ENCODE measurements around the gene GAS2L1.

GAS2L1 gene

DNA sequence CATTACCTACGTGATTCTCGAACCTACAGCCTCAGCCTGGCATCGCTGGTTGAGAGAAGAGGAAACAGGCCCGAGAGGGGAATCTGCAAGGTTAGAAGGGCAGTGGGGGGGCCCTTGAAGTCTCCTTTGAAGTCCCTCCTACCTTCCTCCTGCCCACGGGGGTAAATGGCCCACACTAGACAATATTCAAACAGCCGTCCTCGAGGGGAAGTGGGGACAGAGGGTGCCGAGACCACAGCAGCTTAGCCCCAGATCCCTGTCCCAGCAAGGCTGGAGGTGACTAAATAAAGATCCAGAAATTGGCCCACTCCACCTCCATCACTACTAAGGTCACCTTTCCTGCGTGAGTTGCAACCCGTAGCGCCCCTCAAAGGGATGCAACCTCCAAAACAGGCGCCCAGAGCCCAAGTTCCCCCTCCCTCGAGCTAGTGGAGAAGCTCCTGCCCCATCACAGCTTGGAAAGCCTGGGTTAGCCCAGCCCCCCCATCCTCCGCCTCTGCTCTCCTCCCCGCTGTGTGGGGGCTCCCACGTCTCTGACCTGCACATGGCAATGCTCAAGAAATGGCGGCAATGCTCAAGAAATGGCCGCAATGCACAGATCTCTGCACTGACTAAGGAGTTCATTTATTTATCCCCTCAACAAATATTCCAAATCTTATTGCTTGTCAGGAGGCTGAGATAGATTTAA lies 9.8 kb downstream of the GAS2L1 start:
- H2BK12ac ChIP-seq (ENCODE audit: low read length in 2 of 2), result no peak overlapping the region
- peaks cover 31 to 45% of the 10 kb centered on the region in 2 experiments for H3K27me3 ChIP-seq (ENCODE audit: control insufficient read depth in 1 of 2, insufficient read depth in 1 of 2, low read length in 2 of 2)
- WGBS, result 73% methylated on average over 17 of the region's 18 CpGs
- no peak overlapping the region for H2AFZ ChIP-seq (ENCODE audit: low read depth, low read length)
- H2BK5ac ChIP-seq (ENCODE audit: low read depth, low read length, poor library complexity, severe bottlenecking), result no peak overlapping the region
- peaks cover 4 to 24% of the 10 kb centered on the region in 2 experiments for H3K36me3 ChIP-seq (ENCODE audit: control insufficient read depth in 1 of 2, insufficient read depth in 2 of 2, low read depth in 1 of 2, low read length in 2 of 2)
- H3K14ac ChIP-seq (ENCODE audit: low read length in 2 of 2), result no peak overlapping the region
- H3K79me1 ChIP-seq (replicated peaks; ENCODE audit: low read length, poor library complexity, severe bottlenecking), result peaks cover 13% of the 10 kb centered on the region
- no peak overlapping the region for H3K18ac ChIP-seq (ENCODE audit: low read depth in 1 of 2, low read length in 2 of 2)
- no peak overlapping the region for H2BK15ac ChIP-seq (ENCODE audit: low read depth, poor library complexity, severe bottlenecking)
- H3K4me1 ChIP-seq (ENCODE audit: control insufficient read depth, insufficient read depth, low read depth, low read length), result peaks cover 24% of the 10 kb centered on the region
- H3K9ac ChIP-seq (ENCODE audit: low read length), result no peak overlapping the region
- no peaks in the 10 kb centered on the region for H3K9me3 ChIP-seq (ENCODE audit: control insufficient read depth, low read length)
- no peak overlapping the region for H4K91ac ChIP-seq (ENCODE audit: low read length)
- H3K27ac ChIP-seq (ENCODE audit: low read length, poor library complexity, severe bottlenecking), result no peak overlapping the region
- H2AK5ac ChIP-seq (ENCODE audit: low read length, severe bottlenecking), result no peak overlapping the region
- no peak overlapping the region for H3K4ac ChIP-seq (ENCODE audit: low read depth in 1 of 2, low read length in 2 of 2)
- H3K23ac ChIP-seq (ENCODE audit: low read length in 2 of 2), result no peak overlapping the region
- H3K4me2 ChIP-seq (ENCODE audit: low read length, poor library complexity, severe bottlenecking), result no peak overlapping the region
- H3K4me3 ChIP-seq (ENCODE audit: insufficient read depth in 1 of 2, low read depth in 1 of 2, low read length in 2 of 2), result no peak overlapping the region
- no peak overlapping the region for H4K8ac ChIP-seq (ENCODE audit: low read length)
- no peak for DNase-seq
- H2BK120ac ChIP-seq (ENCODE audit: low read depth, low read length), result no peak overlapping the region

DNA sequence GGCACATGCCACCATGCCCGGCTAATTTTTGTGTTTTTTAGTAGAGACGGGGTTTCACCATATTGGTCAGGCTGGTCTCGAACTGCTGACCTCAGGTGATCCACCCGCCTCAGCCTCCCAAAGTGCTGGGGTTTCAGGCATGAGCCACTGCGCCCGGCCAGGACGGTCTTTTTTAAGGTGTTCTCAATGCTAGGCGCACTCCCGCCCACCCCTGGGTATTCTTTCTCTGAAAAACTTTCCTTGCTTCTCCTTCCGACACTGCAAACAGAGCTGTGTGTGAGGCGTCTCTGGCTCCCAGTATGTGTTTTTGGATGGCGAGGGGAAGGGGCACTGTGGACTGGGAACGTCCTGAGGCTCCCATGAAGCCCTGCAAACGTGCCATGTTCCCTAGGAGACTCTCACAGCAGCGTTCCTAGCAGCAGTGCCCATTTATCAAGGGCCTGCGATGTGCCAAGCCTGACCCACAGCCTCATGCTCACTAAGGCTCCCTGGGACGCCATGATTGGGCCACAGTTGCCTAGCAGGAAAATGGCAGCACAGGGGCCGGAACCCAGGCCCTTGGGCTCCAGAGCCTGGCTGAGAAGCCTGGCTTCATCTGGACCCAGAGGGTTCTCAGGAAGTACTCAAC lies 11.5 kb downstream of the GAS2L1 start:
- no peak overlapping the region for H3K23ac ChIP-seq (ENCODE audit: low read length in 2 of 2)
- peaks cover 17% of the 10 kb centered on the region for H3K4me1 ChIP-seq (ENCODE audit: control insufficient read depth, insufficient read depth, low read depth, low read length)
- H2BK12ac ChIP-seq (ENCODE audit: low read length in 2 of 2), result no peak overlapping the region
- no peak overlapping the region for H3K4me3 ChIP-seq (ENCODE audit: insufficient read depth in 1 of 2, low read depth in 1 of 2, low read length in 2 of 2)
- peaks cover 31 to 42% of the 10 kb centered on the region in 2 experiments for H3K27me3 ChIP-seq (ENCODE audit: control insufficient read depth in 1 of 2, insufficient read depth in 1 of 2, low read length in 2 of 2)
- no peak overlapping the region for H2AFZ ChIP-seq (ENCODE audit: low read depth, low read length)
- H3K79me1 ChIP-seq (replicated peaks; ENCODE audit: low read length, poor library complexity, severe bottlenecking), result peaks cover 3% of the 10 kb centered on the region
- H3K4ac ChIP-seq (ENCODE audit: low read depth in 1 of 2, low read length in 2 of 2), result no peak overlapping the region
- no peak for DNase-seq
- H3K9me3 ChIP-seq (ENCODE audit: control insufficient read depth, low read length), result no peaks in the 10 kb centered on the region
- H3K36me3 ChIP-seq (ENCODE audit: control insufficient read depth in 1 of 2, insufficient read depth in 2 of 2, low read depth in 1 of 2, low read length in 2 of 2), result peaks cover 0 to 9% of the 10 kb centered on the region in 2 experiments
- 94% methylated on average over 18 of the region's 18 CpGs for WGBS
- H4K8ac ChIP-seq (ENCODE audit: low read length), result no peak overlapping the region
- H3K14ac ChIP-seq (ENCODE audit: low read length in 2 of 2), result no peak overlapping the region
- H3K27ac ChIP-seq (ENCODE audit: low read length, poor library complexity, severe bottlenecking), result no peak overlapping the region
- no peak overlapping the region for H2AK5ac ChIP-seq (ENCODE audit: low read length, severe bottlenecking)
- no peak overlapping the region for H4K91ac ChIP-seq (ENCODE audit: low read length)
- H3K4me2 ChIP-seq (ENCODE audit: low read length, poor library complexity, severe bottlenecking), result no peak overlapping the region
- no peak overlapping the region for H3K18ac ChIP-seq (ENCODE audit: low read depth in 1 of 2, low read length in 2 of 2)
- no peak overlapping the region for H2BK15ac ChIP-seq (ENCODE audit: low read depth, poor library complexity, severe bottlenecking)
- no peak overlapping the region for H2BK5ac ChIP-seq (ENCODE audit: low read depth, low read length, poor library complexity, severe bottlenecking)
- no peak overlapping the region for H3K9ac ChIP-seq (ENCODE audit: low read length)
- no peak overlapping the region for H2BK120ac ChIP-seq (ENCODE audit: low read depth, low read length)

DNA sequence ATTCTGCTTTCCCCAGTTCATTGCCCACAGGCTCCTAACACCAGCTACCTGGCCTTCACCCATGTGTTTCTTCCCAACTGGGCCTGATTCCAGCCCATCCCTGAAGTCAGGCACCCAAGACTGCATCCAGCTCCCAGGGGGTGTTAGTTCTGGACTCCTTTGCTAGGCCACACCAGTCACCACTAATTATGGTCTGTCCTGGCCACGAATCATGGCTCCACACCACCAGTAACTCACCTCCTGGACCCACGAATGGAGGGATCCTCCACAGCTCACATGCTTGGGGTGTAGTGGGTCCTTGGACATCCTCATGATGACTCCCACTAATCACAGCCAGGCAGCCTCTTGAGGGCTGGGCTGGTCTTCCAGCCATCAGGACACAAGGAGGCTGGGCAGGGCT lies 12.6 kb downstream of the GAS2L1 start:
- Histone ChIP-seq H3K4me1 (ENCODE audit: control insufficient read depth, insufficient read depth, low read depth, low read length) (peaks cover 14% of the 10 kb centered on the region), H3K14ac (ENCODE audit: low read length in 2 of 2) (no peak overlapping the region), H4K8ac (ENCODE audit: low read length) (no peak overlapping the region), H3K4me3 (ENCODE audit: insufficient read depth in 1 of 2, low read depth in 1 of 2, low read length in 2 of 2) (no peak overlapping the region), H3K9me3 (ENCODE audit: control insufficient read depth, low read length) (no peaks in the 10 kb centered on the region), H2BK15ac (ENCODE audit: low read depth, poor library complexity, severe bottlenecking) (no peak overlapping the region), H2AFZ (ENCODE audit: low read depth, low read length) (no peak overlapping the region), H2BK12ac (ENCODE audit: low read length in 2 of 2) (no peak overlapping the region), H3K36me3 (ENCODE audit: control insufficient read depth in 1 of 2, insufficient read depth in 2 of 2, low read depth in 1 of 2, low read length in 2 of 2) (no peaks in the 10 kb centered on the region), H2BK120ac (ENCODE audit: low read depth, low read length) (no peak overlapping the region), H4K91ac (ENCODE audit: low read length) (no peak overlapping the region), H3K4ac (ENCODE audit: low read depth in 1 of 2, low read length in 2 of 2) (no peak overlapping the region), H3K23ac (ENCODE audit: low read length in 2 of 2) (no peak overlapping the region), H3K4me2 (ENCODE audit: low read length, poor library complexity, severe bottlenecking) (no peak overlapping the region), H3K27ac (ENCODE audit: low read length, poor library complexity, severe bottlenecking) (no peak overlapping the region), H2AK5ac (ENCODE audit: low read length, severe bottlenecking) (no peak overlapping the region), H3K27me3 (ENCODE audit: control insufficient read depth in 1 of 2, insufficient read depth in 1 of 2, low read length in 2 of 2) (peaks cover 24 to 31% of the 10 kb centered on the region in 2 experiments), H2BK5ac (ENCODE audit: low read depth, low read length, poor library complexity, severe bottlenecking) (no peak overlapping the region), H3K9ac (ENCODE audit: low read length) (no peak overlapping the region), H3K79me1 (replicated peaks; ENCODE audit: low read length, poor library complexity, severe bottlenecking) (no peaks in the 10 kb centered on the region), H3K18ac (ENCODE audit: low read depth in 1 of 2, low read length in 2 of 2) (no peak overlapping the region)
- no peak for DNase-seq
- WGBS, result 80% methylated on average over 2 of the region's 2 CpGs

DNA sequence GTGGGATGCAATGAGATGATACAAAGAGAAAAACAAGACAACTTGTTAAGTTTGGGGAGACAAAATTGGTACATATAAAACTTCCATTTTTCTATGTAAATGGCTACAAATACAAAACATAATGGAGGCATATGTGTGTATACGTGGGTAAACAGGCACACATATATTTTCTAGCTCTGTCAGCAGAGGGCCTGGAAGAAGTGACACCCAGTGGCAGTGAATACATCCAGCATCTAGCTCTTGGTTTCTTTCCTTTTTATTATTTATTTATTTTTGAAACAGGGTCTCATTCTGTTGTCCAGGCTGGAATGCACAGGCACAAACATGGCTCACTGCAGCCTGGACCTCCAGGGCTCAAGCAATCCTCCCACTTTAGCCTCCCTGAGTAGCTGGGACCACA lies 14.1 kb downstream of the GAS2L1 start:
- Histone ChIP-seq H3K79me1 (replicated peaks; ENCODE audit: low read length, poor library complexity, severe bottlenecking) (no peaks in the 10 kb centered on the region), H3K27ac (ENCODE audit: low read length, poor library complexity, severe bottlenecking) (no peak overlapping the region), H3K4me1 (ENCODE audit: control insufficient read depth, insufficient read depth, low read depth, low read length) (peaks cover 3% of the 10 kb centered on the region), H2BK5ac (ENCODE audit: low read depth, low read length, poor library complexity, severe bottlenecking) (no peak overlapping the region), H3K9me3 (ENCODE audit: control insufficient read depth, low read length) (no peaks in the 10 kb centered on the region), H3K4me3 (ENCODE audit: insufficient read depth in 1 of 2, low read depth in 1 of 2, low read length in 2 of 2) (no peak overlapping the region), H4K8ac (ENCODE audit: low read length) (no peak overlapping the region), H3K9ac (ENCODE audit: low read length) (no peak overlapping the region), H4K91ac (ENCODE audit: low read length) (no peak overlapping the region), H3K27me3 (ENCODE audit: control insufficient read depth in 1 of 2, insufficient read depth in 1 of 2, low read length in 2 of 2) (peaks cover 17 to 18% of the 10 kb centered on the region in 2 experiments), H2BK12ac (ENCODE audit: low read length in 2 of 2) (no peak overlapping the region), H3K36me3 (ENCODE audit: control insufficient read depth in 1 of 2, insufficient read depth in 2 of 2, low read depth in 1 of 2, low read length in 2 of 2) (peaks cover 0 to 3% of the 10 kb centered on the region in 2 experiments), H2BK120ac (ENCODE audit: low read depth, low read length) (no peak overlapping the region), H3K4me2 (ENCODE audit: low read length, poor library complexity, severe bottlenecking) (no peak overlapping the region), H3K14ac (ENCODE audit: low read length in 2 of 2) (no peak overlapping the region), H3K4ac (ENCODE audit: low read depth in 1 of 2, low read length in 2 of 2) (no peak overlapping the region), H2AFZ (ENCODE audit: low read depth, low read length) (no peak overlapping the region), H3K18ac (ENCODE audit: low read depth in 1 of 2, low read length in 2 of 2) (no peak overlapping the region), H2BK15ac (ENCODE audit: low read depth, poor library complexity, severe bottlenecking) (no peak overlapping the region), H3K23ac (ENCODE audit: low read length in 2 of 2) (no peak overlapping the region), H2AK5ac (ENCODE audit: low read length, severe bottlenecking) (no peak overlapping the region)
- no CpG with 5 or more reads among the region's 1 CpG for WGBS
- peak; percentile 47 for DNase-seq
